GM12872 (cell line): ENCODE data around the gene FAM216A.

Experiments used
- CTCF ChIP-seq: IDR thresholded peaks from 3 replicates; pipeline ENCODE4 v1.5.1; 2011; ENCODE audit warnings: low read depth, mild to moderate bottlenecking, low read length, moderate library complexity; ENCODE audit not compliant: insufficient read depth

The FAM216A gene

GRCh38 chr12:110508071-110508586 lies 39.5 kb downstream of the FAM216A start:
- TF ChIP-seq CTCF, result no peak

- no peak for TF ChIP-seq CTCF
Measured at GRCh38 chr12:110513842-110514241, 45.2 kb downstream of the FAM216A start.

- no peak for TF ChIP-seq CTCF
Measured at GRCh38 chr12:110514363-110514762, 45.7 kb downstream of the FAM216A start.

- no peak for TF ChIP-seq CTCF
Measured at GRCh38 chr12:110516995-110517394, 48.4 kb downstream of the FAM216A start.

- TF ChIP-seq CTCF, result no peak
Measured at GRCh38 chr12:110528277-110528839, 59.7 kb downstream of the FAM216A start.

- no peak for TF ChIP-seq CTCF
Measured at GRCh38 chr12:110530511-110530910, 61.9 kb downstream of the FAM216A start.

GRCh38 chr12:110531741-110532333 lies 63.2 kb downstream of the FAM216A start:
- no peak for TF ChIP-seq CTCF
